Mesothelial cell of epicardium (in vitro differentiated cells): Measurements from ENCODE around the gene EPG5. TPM values are rescaled to one million over a fixed set of nuclear protein-coding genes. Genes with fewer than 3 reads are reported as not detected.

ENCODE experiments used
- DNase-seq, 2 experiments: peaks; one replicate each; pipeline ENCODE4 v3.0.0; 2021; ENCODE audit warnings: low spot score in 2 of 2; ENCODE audit not compliant: unreplicated experiment in 2 of 2
- H3K27ac Mint-ChIP-seq: 2 replicates; pipeline ENCODE4 v1.8.0; 2021; ENCODE audit warnings: mixed read lengths
- H3K27me3 Mint-ChIP-seq: 2 replicates; pipeline ENCODE4 v1.8.0; 2021; ENCODE audit warnings: low read depth, mixed read lengths
- H3K36me3 Mint-ChIP-seq: 2 replicates; pipeline ENCODE4 v1.8.0; 2021; ENCODE audit warnings: mixed read lengths
- H3K4me1 Mint-ChIP-seq: 2 replicates; pipeline ENCODE4 v1.8.0; 2021; ENCODE audit warnings: mixed read lengths
- H3K4me3 Mint-ChIP-seq: 2 replicates; pipeline ENCODE4 v1.8.0; 2021; ENCODE audit warnings: mild to moderate bottlenecking, moderate library complexity, mixed read lengths
- H3K9me3 Mint-ChIP-seq: 2 replicates; pipeline ENCODE4 v1.8.0; 2021; ENCODE audit warnings: mixed read lengths
- total RNA-seq: library from RNA; stranded (reverse); gene quantifications from 3 replicates; pipeline ENCODE4 v1.2.1, GENCODE V29; 2021
- TF ChIP-seq, protein P1 (sequence below): fragments of 200-600 bp; sonication (generic); IDR thresholded peaks from one replicate; pipeline ENCODE4 v1.5.0; 2021; ENCODE audit warnings: antibody characterized with exemption; ENCODE audit not compliant: unreplicated experiment

Gene EPG5
- total RNA-seq, 1 donor from 2014 or later = 39.3 TPM

DNA sequence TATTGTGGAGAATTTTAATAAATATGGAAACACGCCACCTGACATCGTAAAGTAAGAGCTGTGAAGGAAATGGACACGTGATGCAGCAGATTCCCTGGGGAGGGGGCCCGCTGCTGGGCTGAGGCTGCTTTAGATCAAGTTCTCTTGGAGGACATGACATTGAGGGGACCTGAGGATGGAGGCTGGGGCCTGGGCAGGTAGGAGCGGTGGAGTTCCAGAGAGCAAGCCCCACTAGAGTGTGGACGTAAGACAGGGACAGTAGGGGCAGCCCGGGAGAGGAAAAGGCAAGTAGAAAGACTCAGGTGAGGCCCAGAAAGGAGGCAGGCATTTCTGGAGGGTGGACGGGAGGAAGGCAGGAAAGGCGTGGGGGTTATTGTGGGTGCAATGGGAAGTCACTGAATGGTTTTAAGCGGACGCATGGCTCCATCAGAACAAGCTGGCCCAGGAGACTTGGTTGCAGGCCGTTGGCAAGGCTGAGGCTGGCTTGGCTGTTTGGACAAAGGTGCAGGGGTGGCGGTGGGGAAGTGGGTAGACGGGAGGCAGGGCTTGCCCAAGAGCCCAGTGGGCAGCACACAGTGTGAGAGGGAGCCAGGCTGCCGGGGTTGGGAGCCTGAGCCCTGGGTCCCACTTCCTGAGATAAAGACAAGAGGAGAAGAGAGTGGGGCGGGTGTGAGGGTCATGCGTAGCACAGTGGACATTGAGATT is 125.9 kb downstream of the EPG5 start:
- H3K27ac Mint-ChIP-seq = no peak overlapping the region
- H3K9me3 Mint-ChIP-seq = no peaks in the 10 kb centered on the region
- no peaks in the 10 kb centered on the region for H3K36me3 Mint-ChIP-seq
- peaks cover 47% of the 10 kb centered on the region for H3K27me3 Mint-ChIP-seq
- DNase-seq = no peak
- TF ChIP-seq, protein P1, sequence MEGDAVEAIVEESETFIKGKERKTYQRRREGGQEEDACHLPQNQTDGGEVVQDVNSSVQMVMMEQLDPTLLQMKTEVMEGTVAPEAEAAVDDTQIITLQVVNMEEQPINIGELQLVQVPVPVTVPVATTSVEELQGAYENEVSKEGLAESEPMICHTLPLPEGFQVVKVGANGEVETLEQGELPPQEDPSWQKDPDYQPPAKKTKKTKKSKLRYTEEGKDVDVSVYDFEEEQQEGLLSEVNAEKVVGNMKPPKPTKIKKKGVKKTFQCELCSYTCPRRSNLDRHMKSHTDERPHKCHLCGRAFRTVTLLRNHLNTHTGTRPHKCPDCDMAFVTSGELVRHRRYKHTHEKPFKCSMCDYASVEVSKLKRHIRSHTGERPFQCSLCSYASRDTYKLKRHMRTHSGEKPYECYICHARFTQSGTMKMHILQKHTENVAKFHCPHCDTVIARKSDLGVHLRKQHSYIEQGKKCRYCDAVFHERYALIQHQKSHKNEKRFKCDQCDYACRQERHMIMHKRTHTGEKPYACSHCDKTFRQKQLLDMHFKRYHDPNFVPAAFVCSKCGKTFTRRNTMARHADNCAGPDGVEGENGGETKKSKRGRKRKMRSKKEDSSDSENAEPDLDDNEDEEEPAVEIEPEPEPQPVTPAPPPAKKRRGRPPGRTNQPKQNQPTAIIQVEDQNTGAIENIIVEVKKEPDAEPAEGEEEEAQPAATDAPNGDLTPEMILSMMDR = no peak
- H3K4me1 Mint-ChIP-seq = peaks cover 4% of the 10 kb centered on the region
- no peak overlapping the region for H3K4me3 Mint-ChIP-seq

DNA sequence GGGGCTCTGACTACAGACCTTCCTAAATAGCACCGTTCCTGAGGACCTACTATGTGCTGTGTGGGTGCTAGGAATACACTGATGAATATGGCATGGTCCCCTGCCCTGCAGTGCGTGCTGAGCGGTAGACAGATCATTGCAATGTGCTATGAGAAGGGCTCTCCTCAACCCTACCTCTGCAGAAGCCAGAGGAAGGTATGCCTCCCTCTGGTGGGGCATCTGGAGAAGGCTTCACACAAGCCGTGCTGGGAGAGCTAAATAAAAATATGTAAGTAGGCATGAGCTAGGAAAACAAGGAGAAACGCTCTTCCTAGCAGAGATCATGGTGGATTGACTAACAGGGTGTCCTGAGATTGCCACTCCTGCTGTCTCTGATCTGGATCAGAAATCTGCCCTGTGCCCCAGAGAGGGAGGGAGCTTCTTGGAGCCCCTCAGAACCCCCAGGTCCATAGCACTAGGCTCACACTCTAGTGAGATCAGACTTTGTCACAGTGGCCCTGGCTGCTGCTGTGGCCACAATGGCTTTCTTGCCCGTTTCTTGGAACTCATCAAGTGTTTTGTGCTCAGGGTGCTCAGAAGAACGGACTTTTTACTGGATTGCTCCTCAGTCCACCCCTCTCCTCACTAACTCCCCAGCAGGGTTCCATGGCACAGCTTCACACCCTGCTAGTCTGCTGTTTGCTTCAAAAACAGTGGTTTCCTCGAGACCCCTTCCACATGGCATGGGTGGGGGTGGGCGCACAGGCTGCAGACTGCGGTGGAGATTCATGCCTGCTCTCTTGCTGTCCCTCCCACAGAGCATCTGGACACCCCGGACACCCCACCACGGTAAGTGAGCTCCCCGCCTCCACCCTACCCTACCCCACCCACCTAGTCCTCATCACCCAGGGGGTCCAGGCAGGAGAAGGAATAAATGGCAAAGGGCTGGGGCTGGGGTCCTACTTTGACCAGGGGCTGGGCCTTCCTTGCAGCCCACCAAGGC is 127.4 kb downstream of the EPG5 start:
- no peaks in the 10 kb centered on the region for H3K36me3 Mint-ChIP-seq
- peaks cover 62% of the 10 kb centered on the region for H3K27me3 Mint-ChIP-seq
- TF ChIP-seq, protein P1 = peak; percentile 26
- H3K4me3 Mint-ChIP-seq = no peak overlapping the region
- DNase-seq = no peak
- no peaks in the 10 kb centered on the region for H3K9me3 Mint-ChIP-seq
- no peak overlapping the region for H3K27ac Mint-ChIP-seq
- peaks cover 6% of the 10 kb centered on the region for H3K4me1 Mint-ChIP-seq

DNA sequence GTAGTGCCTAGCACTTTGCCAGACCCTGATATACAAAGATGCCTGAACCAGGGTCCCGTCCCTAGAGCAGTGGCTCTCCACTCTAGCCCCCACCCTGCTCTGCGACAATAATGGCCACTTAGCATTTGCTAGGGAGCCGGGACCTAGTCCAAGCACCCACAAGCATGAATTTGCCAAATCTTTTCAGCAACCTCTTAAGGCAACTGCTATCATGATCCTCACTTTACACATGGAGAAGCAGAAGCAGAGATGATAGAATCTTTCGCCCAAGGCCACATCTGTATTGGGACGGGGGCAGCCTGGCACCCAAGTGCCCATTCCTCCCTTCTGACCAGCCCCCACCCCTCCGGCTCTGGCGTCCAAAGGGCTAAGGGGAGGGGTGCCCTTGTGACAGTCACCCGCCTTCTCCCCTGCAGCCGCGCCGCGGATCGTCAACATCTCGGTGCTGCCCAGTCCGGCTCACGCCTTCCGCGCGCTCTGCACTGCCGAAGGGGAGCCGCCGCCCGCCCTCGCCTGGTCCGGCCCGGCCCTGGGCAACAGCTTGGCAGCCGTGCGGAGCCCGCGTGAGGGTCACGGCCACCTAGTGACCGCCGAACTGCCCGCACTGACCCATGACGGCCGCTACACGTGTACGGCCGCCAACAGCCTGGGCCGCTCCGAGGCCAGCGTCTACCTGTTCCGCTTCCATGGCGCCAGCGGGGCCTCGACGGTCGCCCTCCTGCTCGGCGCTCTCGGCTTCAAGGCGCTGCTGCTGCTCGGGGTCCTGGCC is 128.6 kb downstream of the EPG5 start:
- Mint-ChIP-seq H3K4me3 (no peak overlapping the region), H3K27me3 (peaks cover 73% of the 10 kb centered on the region), H3K36me3 (no peaks in the 10 kb centered on the region), H3K4me1 (peaks cover 6% of the 10 kb centered on the region), H3K27ac (no peak overlapping the region), H3K9me3 (no peaks in the 10 kb centered on the region)
- TF ChIP-seq, protein P1 = no peak
- no peak for DNase-seq

DNA sequence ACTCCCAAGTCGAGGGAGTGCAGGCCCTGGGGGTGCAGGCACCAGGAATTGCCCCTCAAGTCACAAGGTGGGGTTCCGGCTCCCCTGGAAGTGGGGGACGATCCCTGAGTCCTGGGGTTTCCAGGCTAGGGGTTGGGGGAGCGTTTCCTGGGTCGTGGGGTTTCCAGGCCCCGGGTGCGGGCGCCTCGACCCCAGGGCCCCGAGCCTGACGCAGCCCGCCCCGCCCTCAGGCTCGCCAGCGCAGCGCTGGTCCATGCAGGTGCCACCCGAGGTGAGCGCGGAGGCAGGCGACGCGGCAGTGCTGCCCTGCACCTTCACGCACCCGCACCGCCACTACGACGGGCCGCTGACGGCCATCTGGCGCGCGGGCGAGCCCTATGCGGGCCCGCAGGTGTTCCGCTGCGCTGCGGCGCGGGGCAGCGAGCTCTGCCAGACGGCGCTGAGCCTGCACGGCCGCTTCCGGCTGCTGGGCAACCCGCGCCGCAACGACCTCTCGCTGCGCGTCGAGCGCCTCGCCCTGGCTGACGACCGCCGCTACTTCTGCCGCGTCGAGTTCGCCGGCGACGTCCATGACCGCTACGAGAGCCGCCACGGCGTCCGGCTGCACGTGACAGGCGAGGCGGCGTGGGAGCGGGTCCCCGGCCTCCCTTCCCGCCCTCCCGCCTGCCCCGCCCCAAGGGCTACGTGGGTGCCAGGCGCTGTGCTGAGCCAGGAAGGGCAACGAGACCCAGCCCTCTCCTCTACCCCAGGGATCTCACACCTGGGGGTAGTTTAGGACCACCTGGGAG is 129.7 kb downstream of the EPG5 start:
- Mint-ChIP-seq H3K27me3 (peaks cover 76% of the 10 kb centered on the region), H3K4me1 (peaks cover 6% of the 10 kb centered on the region), H3K27ac (no peak overlapping the region), H3K9me3 (no peaks in the 10 kb centered on the region), H3K4me3 (no peak overlapping the region), H3K36me3 (no peaks in the 10 kb centered on the region)
- peak; percentile 51 to 61 for DNase-seq
- TF ChIP-seq, protein P1 = no peak
